Measurements from ENCODE around the gene CTDSPL. TPM values are rescaled to one million over a fixed set of nuclear protein-coding genes. Genes with fewer than 3 reads are reported as not detected.

Gene CTDSPL
- total RNA-seq, 1 donor from 2014 or later, result not detected

DNA sequence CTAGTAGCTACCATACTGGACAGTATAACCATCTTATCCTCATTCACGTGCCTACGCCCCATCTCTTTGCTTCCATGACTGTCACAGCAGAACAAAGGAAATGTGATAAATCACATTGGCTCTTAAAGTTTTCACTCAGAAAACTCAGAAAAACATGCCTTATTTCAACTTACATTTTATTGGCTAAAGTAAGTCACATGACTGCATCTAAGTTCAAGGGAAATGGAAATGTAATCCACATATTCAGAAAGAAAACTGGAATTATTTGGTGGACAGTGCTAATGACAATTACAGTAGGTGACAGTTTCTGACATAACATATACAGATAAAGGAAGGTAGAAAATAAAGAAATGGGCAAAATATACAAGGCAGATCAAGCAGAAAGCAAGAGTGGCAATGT, 91.5 kb downstream of the CTDSPL start:
- H3K27ac Mint-ChIP-seq, result no peak overlapping the region
- no peak overlapping the region for H3K4me3 Mint-ChIP-seq
- CTCF ChIA-PET, result interaction anchor here (1.2 kb wide), 1 partner anchor 14 kb away, joined by 4 read pairs; no protein-coding TSS in a partner anchor
- no peaks in the 10 kb centered on the region for H3K36me3 Mint-ChIP-seq (ENCODE audit: low read depth)
- ATAC-seq (ENCODE audit: low read depth) (no peak), DNase-seq (no peak)
- intact Hi-C loops (cut with micrococcal nuclease), result no loop called here
- peaks cover 19% of the 10 kb centered on the region for H3K4me1 Mint-ChIP-seq
- POLR2A ChIA-PET, result no interaction called here
- TF ChIP-seq, protein P1, sequence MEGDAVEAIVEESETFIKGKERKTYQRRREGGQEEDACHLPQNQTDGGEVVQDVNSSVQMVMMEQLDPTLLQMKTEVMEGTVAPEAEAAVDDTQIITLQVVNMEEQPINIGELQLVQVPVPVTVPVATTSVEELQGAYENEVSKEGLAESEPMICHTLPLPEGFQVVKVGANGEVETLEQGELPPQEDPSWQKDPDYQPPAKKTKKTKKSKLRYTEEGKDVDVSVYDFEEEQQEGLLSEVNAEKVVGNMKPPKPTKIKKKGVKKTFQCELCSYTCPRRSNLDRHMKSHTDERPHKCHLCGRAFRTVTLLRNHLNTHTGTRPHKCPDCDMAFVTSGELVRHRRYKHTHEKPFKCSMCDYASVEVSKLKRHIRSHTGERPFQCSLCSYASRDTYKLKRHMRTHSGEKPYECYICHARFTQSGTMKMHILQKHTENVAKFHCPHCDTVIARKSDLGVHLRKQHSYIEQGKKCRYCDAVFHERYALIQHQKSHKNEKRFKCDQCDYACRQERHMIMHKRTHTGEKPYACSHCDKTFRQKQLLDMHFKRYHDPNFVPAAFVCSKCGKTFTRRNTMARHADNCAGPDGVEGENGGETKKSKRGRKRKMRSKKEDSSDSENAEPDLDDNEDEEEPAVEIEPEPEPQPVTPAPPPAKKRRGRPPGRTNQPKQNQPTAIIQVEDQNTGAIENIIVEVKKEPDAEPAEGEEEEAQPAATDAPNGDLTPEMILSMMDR (IDR thresholded peaks at IDR 0.05), result no peak
- peaks cover 3% of the 10 kb centered on the region for H3K9me3 Mint-ChIP-seq
- H3K27me3 Mint-ChIP-seq, result no peaks in the 10 kb centered on the region

DNA sequence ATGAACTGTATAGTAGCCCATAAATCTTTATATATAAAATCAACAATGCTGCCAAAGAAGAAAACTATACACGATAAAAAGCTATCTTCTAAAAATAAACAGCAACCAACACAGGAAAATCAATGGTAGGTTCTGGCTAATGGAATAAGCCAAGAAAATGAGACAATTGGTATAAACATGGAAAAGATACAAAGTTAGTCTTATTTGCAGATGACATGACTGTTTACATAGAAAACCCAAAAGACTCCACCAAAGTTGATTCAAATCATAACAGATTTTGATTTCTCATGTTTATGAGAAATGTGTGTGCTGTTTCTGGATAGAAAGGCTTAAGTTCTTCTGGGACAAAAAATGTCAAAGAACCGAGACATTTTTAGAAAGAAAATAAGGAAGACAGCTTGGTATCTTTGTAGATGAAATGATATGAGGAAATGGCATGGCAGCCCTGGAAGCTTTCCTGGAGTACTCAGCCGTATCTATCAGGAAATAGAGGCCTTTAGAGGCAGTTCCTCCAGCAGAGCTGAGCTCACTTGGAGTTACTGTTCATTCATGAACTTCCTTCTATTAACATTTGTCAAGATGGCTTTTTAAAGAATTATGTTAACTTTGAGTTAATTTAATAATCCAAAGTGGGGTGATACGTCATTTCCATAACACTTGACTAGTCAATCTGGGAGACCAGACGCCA, 92.2 kb downstream of the CTDSPL start:
- CTCF ChIA-PET, result interaction anchor here (1.2 kb wide), 1 partner anchor 13 kb away, joined by 4 read pairs; no protein-coding TSS in a partner anchor
- H3K27ac Mint-ChIP-seq, result no peak overlapping the region
- H3K4me1 Mint-ChIP-seq, result peaks cover 19% of the 10 kb centered on the region
- no peak for DNase-seq
- H3K4me3 Mint-ChIP-seq, result no peak overlapping the region
- ATAC-seq (ENCODE audit: low read depth), result no peak
- POLR2A ChIA-PET, result no interaction called here
- no peaks in the 10 kb centered on the region for H3K27me3 Mint-ChIP-seq
- TF ChIP-seq, protein P1 (IDR thresholded peaks at IDR 0.05), result no peak
- H3K9me3 Mint-ChIP-seq, result peaks cover 3% of the 10 kb centered on the region
- no peaks in the 10 kb centered on the region for H3K36me3 Mint-ChIP-seq (ENCODE audit: low read depth)
- intact Hi-C loops (cut with micrococcal nuclease), result no loop called here

DNA sequence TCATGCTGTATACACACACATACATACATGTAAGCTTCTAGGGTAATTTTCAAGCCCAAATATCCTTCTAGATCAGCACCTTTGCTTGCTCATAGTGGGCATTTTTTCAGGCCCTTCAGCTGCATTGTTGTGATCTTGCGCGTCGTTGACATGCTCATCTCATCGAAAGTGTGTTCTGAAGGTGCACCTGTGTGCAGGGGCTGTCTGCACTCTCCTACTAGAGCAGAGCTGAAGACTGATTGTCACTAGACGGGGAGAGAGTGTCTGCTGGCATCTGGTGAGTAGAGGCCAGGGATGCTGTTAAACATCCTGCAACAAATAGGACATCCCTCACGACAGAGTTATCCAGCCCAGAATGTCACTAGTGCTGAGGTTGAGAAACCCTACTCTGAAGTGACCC, 93.2 kb downstream of the CTDSPL start:
- ATAC-seq (ENCODE audit: low read depth) (no peak), DNase-seq (no peak)
- H3K9me3 Mint-ChIP-seq, result peaks cover 3% of the 10 kb centered on the region
- no peaks in the 10 kb centered on the region for H3K27me3 Mint-ChIP-seq
- H3K4me1 Mint-ChIP-seq, result peaks cover 19% of the 10 kb centered on the region
- H3K27ac Mint-ChIP-seq, result no peak overlapping the region
- no peaks in the 10 kb centered on the region for H3K36me3 Mint-ChIP-seq (ENCODE audit: low read depth)
- ChIA-PET POLR2A (no interaction called here), CTCF (no interaction called here)
- intact Hi-C loops (cut with micrococcal nuclease), result no loop called here
- H3K4me3 Mint-ChIP-seq, result no peak overlapping the region
- TF ChIP-seq, protein P1 (IDR thresholded peaks at IDR 0.05), result no peak

DNA sequence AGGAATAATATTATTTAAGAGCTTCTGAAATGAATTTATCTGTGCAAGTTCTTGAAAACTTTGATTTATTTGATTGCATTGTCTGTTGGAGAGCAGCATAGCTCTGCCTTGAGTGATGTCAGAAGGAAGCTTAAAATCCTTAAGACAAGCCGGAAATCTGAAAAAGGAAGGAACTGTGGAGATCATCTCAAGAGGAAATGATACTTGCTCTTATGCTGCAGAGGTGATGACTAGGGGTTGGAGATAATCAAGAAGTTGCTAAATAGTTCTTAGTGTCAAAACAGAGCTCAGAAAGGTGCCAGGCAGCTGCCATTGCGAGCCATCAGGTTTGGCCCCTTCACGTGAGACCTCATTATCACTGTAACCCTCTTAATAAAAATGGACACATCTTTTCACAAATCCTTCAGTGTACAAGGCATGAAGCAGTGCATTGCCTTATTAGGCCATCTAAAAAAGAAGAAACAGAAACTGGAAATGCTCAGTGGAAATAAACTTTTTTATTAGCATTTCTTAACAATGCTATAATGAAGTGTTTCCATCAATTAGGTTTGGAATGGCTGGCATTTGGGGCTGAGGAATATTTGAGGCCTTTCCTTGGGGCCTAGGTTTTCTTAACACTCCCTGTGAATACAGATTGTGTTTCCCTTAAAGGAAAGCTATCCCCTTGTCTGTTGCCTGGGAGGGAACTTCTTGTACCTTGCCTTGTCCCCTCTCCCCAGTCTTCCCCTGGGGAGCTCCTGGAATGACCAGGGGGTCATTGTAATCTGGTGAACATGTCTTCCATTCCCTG, 94.4 kb downstream of the CTDSPL start:
- ChIA-PET CTCF (no interaction called here), POLR2A (no interaction called here)
- H3K9me3 Mint-ChIP-seq, result peaks cover 3% of the 10 kb centered on the region
- intact Hi-C loops (cut with micrococcal nuclease), result no loop called here
- no peaks in the 10 kb centered on the region for H3K27me3 Mint-ChIP-seq
- H3K4me1 Mint-ChIP-seq, result peaks cover 19% of the 10 kb centered on the region
- TF ChIP-seq, protein P1 (IDR thresholded peaks at IDR 0.05), result no peak
- DNase-seq, result no peak
- no peak for ATAC-seq (ENCODE audit: low read depth)
- H3K4me3 Mint-ChIP-seq, result no peak overlapping the region
- H3K27ac Mint-ChIP-seq, result no peak overlapping the region
- no peaks in the 10 kb centered on the region for H3K36me3 Mint-ChIP-seq (ENCODE audit: low read depth)

DNA sequence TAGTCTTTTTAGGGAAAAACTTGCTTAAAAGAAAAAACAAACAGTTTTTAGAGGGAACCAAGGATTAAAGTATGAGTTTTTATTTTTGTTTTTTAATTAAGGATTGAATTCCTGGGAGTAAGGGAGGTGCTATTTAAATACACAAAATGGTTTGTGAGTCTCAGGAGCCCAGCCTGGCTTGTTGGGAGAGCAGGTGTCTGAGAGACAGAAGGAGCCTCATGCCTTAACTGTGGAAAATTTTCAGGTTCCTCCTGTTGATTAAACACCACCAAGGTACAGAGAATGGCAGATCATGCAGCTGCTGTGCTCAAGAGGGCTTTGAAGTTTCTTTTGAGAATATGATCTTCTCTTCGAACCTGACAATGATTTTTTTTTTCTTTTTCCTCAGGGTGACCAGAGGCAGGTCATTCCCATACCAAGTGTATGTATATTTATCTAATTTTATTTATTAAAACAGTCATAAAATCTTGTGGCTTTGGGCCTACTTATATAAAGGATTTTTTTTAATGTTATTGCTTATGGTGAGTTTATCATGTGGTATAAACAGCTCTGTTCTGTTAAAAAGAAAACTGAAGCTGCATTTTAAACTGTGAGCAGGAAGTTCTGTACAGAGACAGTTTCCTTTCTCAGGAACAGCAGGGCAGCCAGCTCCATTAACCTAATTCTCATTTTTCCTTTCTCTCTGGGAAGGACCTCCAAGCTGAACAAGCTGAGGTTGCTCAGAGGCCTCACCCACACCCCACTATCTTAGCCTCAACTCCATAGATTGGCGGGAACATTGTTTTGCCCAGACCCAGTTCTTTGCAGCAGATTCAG, 95.3 kb downstream of the CTDSPL start:
- ATAC-seq (ENCODE audit: low read depth) (no peak), DNase-seq (no peak)
- peaks cover 19% of the 10 kb centered on the region for H3K4me1 Mint-ChIP-seq

More for the DNA sequence above, 95.3 kb downstream of the CTDSPL start:
- no peaks in the 10 kb centered on the region for H3K36me3 Mint-ChIP-seq (ENCODE audit: low read depth)
- intact Hi-C loops (cut with micrococcal nuclease), result no loop called here
- H3K4me3 Mint-ChIP-seq, result no peak overlapping the region
- TF ChIP-seq, protein P1 (IDR thresholded peaks at IDR 0.05), result no peak
- ChIA-PET POLR2A (no interaction called here), CTCF (no interaction called here)
- no peaks in the 10 kb centered on the region for H3K27me3 Mint-ChIP-seq
- H3K27ac Mint-ChIP-seq, result no peak overlapping the region
- peaks cover 3% of the 10 kb centered on the region for H3K9me3 Mint-ChIP-seq
